Measurements from ENCODE around the gene GP1BB. TPM values are rescaled to one million over a fixed set of nuclear protein-coding genes. Genes with fewer than 3 reads are reported as not detected.
A peak's percentile ranks its signal among the peaks of the same experiment; 100 is the strongest.

The GP1BB gene
- total and polyA plus RNA-seq, 8 donors, result 2.4 to 27.8 (median 8.7) TPM; not detected in 2

DNA sequence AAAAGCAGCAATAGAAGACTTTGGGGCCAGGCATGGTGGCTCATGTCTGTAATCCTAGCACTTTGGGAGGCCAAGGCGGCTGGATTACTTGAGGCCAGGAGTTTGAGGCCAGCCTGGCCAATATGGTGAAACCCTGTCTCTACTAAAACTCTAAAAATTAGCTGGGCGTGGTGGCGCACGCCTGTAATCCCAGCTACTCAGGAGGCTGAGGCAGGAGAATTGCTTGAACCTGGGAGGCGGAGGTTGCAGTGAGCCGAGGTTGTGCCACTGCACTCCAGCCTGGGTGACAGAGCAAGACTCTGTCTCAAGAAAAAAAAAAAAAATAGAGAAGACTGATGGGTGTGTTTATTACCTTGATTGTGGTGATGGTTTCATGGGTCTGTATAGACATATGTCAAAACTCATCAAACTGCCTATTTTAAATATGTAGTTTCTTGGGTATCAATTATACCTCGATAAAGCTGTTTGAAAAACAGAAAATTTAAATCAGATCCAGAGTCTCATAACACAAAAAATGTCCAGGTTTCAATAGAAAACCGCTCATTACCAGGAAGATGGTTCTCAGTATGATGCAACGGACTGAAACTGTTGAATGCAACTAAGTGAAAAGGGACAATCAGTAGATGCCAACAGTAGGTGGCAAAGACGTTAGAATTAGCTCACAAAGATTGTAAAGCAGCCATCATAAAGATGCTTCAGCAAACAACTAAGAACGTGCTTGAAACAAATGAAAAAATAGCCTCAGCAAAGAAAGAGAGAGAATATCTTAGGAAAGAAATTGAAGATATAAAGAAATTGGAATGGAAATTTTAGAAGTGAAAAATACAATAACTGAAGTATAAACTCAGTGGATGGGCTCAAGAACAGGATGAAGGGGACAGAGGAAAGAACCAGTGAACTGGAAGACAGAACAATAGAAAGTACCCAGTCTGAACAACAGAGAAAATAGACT is 42.2 kb upstream of the GP1BB start:
- no peak overlapping the region for H3K27ac ChIP-seq
- no peak for TF ChIP-seq POLR2A (IDR thresholded peaks at IDR 0.05)
- TF ChIP-seq POLR2AphosphoS5 (IDR thresholded peaks at IDR 0.05), result no peak
- no peak for TF ChIP-seq EP300 (IDR thresholded peaks at IDR 0.05)
- no peak overlapping the region for H3K4me3 ChIP-seq
- no peaks in the 10 kb centered on the region for H3K9me3 ChIP-seq
- H3K4me1 ChIP-seq, result no peaks in the 10 kb centered on the region
- WGBS, 5 donors, result 83 to 88% (median 86%) methylated on average over 10 to 11 of the region's 11 CpGs
- no peaks in the 10 kb centered on the region for H3K36me3 ChIP-seq
- H3K27me3 ChIP-seq, result peaks cover 0 to 25% (median 6%) of the 10 kb centered on the region in 3 donors
- no peak for DNase-seq
- intact Hi-C loops (cut with DNase I; ENCODE audit: low total_unique reads), result no loop called here

DNA sequence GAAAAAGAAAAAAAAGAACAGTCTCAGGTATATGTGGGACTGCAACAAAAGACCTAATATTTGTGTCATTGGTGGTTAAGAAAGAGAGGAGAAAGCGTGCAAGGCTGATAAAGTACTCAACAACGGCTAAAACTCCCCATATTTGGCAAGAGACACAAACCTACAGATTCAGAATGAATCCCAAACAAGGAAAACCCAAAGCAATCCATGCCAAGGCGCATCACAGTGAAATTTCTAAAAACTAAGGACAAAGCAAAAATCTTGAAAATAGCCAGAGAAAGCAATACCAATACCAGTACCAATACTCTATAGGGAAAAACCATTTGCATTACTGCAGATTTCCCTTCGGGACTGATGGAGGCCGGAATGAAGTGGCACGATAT is 41.5 kb upstream of the GP1BB start:
- Histone ChIP-seq H3K4me1 (no peaks in the 10 kb centered on the region), H3K27ac (no peak overlapping the region), H3K9me3 (no peaks in the 10 kb centered on the region), H3K27me3 (peaks cover 0 to 21% (median 6%) of the 10 kb centered on the region in 3 donors), H3K4me3 (no peak overlapping the region), H3K36me3 (no peaks in the 10 kb centered on the region)
- DNase-seq, result no peak
- TF ChIP-seq POLR2AphosphoS5 (IDR thresholded peaks at IDR 0.05), result no peak
- TF ChIP-seq, protein P1, sequence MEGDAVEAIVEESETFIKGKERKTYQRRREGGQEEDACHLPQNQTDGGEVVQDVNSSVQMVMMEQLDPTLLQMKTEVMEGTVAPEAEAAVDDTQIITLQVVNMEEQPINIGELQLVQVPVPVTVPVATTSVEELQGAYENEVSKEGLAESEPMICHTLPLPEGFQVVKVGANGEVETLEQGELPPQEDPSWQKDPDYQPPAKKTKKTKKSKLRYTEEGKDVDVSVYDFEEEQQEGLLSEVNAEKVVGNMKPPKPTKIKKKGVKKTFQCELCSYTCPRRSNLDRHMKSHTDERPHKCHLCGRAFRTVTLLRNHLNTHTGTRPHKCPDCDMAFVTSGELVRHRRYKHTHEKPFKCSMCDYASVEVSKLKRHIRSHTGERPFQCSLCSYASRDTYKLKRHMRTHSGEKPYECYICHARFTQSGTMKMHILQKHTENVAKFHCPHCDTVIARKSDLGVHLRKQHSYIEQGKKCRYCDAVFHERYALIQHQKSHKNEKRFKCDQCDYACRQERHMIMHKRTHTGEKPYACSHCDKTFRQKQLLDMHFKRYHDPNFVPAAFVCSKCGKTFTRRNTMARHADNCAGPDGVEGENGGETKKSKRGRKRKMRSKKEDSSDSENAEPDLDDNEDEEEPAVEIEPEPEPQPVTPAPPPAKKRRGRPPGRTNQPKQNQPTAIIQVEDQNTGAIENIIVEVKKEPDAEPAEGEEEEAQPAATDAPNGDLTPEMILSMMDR (IDR thresholded peaks at IDR 0.05), result no peak
- no peak for TF ChIP-seq POLR2A (IDR thresholded peaks at IDR 0.05)
- TF ChIP-seq EP300 (IDR thresholded peaks at IDR 0.05), result no peak
- intact Hi-C loops (cut with DNase I; ENCODE audit: low total_unique reads), result no loop called here
- WGBS, 5 donors, result 80 to 92% (median 82%) methylated on average over 6 of the region's 6 CpGs

DNA sequence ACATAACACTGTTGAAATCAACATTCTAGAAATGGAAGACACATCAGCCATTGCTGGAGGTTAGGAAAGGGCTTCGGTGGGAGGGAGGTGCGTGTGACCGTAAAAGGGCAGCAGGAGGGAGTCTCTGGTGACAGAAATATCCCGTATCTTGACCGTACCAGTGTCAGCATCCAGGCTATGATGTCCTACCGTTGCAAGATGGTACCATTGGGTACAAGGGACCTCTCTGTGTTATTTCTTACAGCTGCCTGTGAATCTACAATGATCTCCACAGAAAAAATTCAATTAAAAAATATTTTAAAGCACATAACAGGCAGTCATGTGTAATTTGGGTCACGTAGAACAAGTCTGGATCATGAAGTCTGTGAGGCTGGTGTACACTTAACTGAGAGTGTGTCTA is 36.4 kb upstream of the GP1BB start:
- Histone ChIP-seq H3K4me3 (no peak overlapping the region), H3K9me3 (no peaks in the 10 kb centered on the region), H3K4me1 (peaks cover 0 to 11% (median 5%) of the 10 kb centered on the region in 4 donors), H3K27me3 (peaks cover 0 to 30% (median 5%) of the 10 kb centered on the region in 3 donors), H3K36me3 (no peaks in the 10 kb centered on the region), H3K27ac (no peak overlapping the region)
- WGBS, 5 donors, result 84 to 90% (median 88%) methylated on average over 7 of the region's 7 CpGs
- DNase-seq, result no peak
- intact Hi-C loops (cut with DNase I; ENCODE audit: low total_unique reads), result no loop called here
- TF ChIP-seq POLR2AphosphoS5 (IDR thresholded peaks at IDR 0.05) (no peak), EP300 (IDR thresholded peaks at IDR 0.05) (no peak), POLR2A (IDR thresholded peaks at IDR 0.05) (no peak)
- TF ChIP-seq, protein P1 (IDR thresholded peaks at IDR 0.05), result no peak

DNA sequence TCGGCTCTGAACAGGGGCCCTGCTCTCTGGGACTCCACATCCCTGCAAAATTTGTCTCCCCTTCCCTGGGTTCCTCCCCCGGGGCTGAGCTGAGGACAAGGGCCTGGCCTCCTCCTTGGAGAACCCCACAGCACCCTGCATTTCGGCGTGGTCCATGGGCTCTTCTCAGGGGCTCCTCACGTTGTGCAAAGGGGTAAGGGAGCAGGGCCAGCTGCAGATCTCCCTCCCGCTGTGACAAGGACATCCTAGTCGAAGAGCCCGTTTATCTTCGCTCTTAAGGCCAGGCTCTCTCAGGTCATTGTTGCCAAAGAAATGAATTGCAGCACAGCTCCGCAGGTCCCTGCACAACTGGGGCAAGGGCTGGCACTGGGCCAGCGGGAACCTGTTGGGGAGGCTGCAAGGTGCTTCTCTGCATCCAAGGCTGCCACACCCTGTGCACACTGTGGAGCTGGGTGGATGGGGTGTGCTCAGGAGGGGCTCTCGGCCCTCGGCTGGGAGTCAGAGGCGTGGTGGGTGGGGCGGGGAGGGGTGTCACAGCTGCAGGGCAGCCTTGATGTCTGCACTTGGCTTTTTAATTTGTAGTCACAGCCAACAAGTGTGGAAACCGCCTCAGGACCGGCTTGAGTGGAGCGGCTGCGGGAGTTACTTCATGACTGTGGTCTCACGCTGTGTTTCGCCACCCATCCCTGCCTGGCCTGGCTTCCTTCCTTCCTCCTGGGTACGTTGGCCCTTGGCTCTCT is 35.6 kb upstream of the GP1BB start:
- DNase-seq, result peak in 1 of 2 donors; percentile 52
- H3K36me3 ChIP-seq, result no peaks in the 10 kb centered on the region
- no peaks in the 10 kb centered on the region for H3K9me3 ChIP-seq
- intact Hi-C loops (cut with DNase I; ENCODE audit: low total_unique reads), result no loop called here
- H3K27ac ChIP-seq, result no peak overlapping the region
- peaks cover 0 to 14% (median 6%) of the 10 kb centered on the region in 4 donors for H3K4me1 ChIP-seq
- TF ChIP-seq POLR2A (IDR thresholded peaks at IDR 0.05) (no peak), EP300 (IDR thresholded peaks at IDR 0.05) (no peak), POLR2AphosphoS5 (IDR thresholded peaks at IDR 0.05) (no peak)
- TF ChIP-seq, protein P1 (IDR thresholded peaks at IDR 0.05), result no peak
- H3K4me3 ChIP-seq, result no peak overlapping the region
- peaks cover 0 to 27% (median 5%) of the 10 kb centered on the region in 3 donors for H3K27me3 ChIP-seq
- 41 to 58% (median 46%) methylated on average over 18 to 22 of the region's 22 CpGs for WGBS, 5 donors
